H1 (cell line): ENCODE data around the gene DENND5B.

Experiments
- RNF2 ChIP-seq: fragments of 200-900, 300-1000 bp; sonication (generic); IDR thresholded peaks from 2 replicates; pipeline ENCODE4 v1.7.1; 2016; ENCODE audit warnings: borderline replicate concordance, low read depth, mild to moderate bottlenecking, antibody characterized with exemption, low read length; ENCODE audit not compliant: poor library complexity, severe bottlenecking; ENCODE audit errors: missing control alignments
- TF ChIP-seq, protein P1 (sequence below), 3 experiments: IDR thresholded peaks; 1 replicate in 2 of 3; 2 replicates in 1 of 3; pipeline versions ENCODE4 v1.5.1 to v1.6.1; 2011; ENCODE audit warnings: low read length in 3 of 3, mild to moderate bottlenecking in 3 of 3, inconsistent platforms in 2 of 3, low read depth in 1 of 3, moderate library complexity in 1 of 3; ENCODE audit not compliant: insufficient read depth in 1 of 3; ENCODE audit errors: control extremely low read depth in 1 of 3

DNA sequence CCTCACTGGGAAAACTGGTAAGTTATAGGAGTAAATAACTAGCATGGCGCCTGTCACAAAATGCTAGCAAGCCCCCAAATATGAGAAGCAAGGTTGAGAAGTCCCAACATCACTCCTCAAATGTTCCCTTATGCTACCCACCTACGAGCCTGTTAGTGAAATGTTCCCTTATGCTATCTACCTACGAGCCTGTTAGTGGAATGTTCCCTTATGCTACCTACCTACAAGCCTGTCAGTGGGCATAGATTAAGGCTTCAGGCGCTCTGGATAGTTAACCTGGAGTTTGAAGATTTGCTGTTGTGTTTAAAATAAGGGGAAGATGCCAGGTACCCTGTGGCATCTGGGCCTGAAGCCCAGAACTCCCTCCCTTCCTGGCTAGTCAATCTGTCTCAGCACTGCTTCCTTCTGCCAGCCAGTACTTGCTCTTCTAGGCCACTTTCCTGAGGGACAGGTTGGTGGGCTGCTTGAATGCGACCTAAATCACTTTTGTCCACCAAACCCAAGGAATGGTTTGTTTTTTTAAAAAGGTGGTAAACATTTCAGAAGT lies 197.9 kb downstream of the DENND5B start:
- no peak for TF ChIP-seq RNF2
- TF ChIP-seq, protein P1, sequence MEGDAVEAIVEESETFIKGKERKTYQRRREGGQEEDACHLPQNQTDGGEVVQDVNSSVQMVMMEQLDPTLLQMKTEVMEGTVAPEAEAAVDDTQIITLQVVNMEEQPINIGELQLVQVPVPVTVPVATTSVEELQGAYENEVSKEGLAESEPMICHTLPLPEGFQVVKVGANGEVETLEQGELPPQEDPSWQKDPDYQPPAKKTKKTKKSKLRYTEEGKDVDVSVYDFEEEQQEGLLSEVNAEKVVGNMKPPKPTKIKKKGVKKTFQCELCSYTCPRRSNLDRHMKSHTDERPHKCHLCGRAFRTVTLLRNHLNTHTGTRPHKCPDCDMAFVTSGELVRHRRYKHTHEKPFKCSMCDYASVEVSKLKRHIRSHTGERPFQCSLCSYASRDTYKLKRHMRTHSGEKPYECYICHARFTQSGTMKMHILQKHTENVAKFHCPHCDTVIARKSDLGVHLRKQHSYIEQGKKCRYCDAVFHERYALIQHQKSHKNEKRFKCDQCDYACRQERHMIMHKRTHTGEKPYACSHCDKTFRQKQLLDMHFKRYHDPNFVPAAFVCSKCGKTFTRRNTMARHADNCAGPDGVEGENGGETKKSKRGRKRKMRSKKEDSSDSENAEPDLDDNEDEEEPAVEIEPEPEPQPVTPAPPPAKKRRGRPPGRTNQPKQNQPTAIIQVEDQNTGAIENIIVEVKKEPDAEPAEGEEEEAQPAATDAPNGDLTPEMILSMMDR (IDR thresholded peaks at IDR 0.05; ENCODE audit: control extremely low read depth in 1 of 3, insufficient read depth in 1 of 3, low read depth in 1 of 3, low read length in 3 of 3) = no peak
